Neuronal stem cell (in vitro differentiated cells): ENCODE data around the gene FAM234B.

Experiments
- DNase-seq: peaks from one replicate; pipeline ENCODE4 v3.0.0-alpha.2; 2013; ENCODE audit warnings: low spot score
- H2AFZ ChIP-seq: one replicate; pipeline ENCODE4 v1.6.1; 2013; ENCODE audit warnings: mild to moderate bottlenecking, low read length, inconsistent platforms
- H2AK5ac ChIP-seq: 2 replicates; pipeline ENCODE4 v1.6.1; 2013; ENCODE audit warnings: low read depth, mild to moderate bottlenecking, inconsistent platforms, low read length, moderate library complexity, mixed read lengths
- H2BK120ac ChIP-seq: 2 replicates; pipeline ENCODE4 v1.6.1; 2013; ENCODE audit warnings: low read depth, mild to moderate bottlenecking, inconsistent platforms, low read length, moderate library complexity, mixed read lengths
- H2BK12ac ChIP-seq: one replicate; pipeline ENCODE4 v1.6.1; 2013; ENCODE audit warnings: low read length, inconsistent platforms
- H2BK15ac ChIP-seq: 2 replicates; pipeline ENCODE4 v1.6.1; 2013; ENCODE audit warnings: mild to moderate bottlenecking, low read length, inconsistent platforms, mixed read lengths
- H2BK5ac ChIP-seq: one replicate; pipeline ENCODE4 v1.6.1; 2013; ENCODE audit warnings: inconsistent platforms, mild to moderate bottlenecking, low read length, moderate library complexity
- H3K14ac ChIP-seq: one replicate; pipeline ENCODE4 v1.6.1; 2013; ENCODE audit warnings: low read length, inconsistent platforms
- H3K18ac ChIP-seq: 2 replicates; pipeline ENCODE4 v1.6.1; 2013; ENCODE audit warnings: low read length, inconsistent platforms
- H3K23ac ChIP-seq: 2 replicates; pipeline ENCODE4 v1.6.1; 2013; ENCODE audit warnings: low read depth, mild to moderate bottlenecking, mixed read lengths, low read length, inconsistent platforms; ENCODE audit not compliant: poor library complexity
- H3K27ac ChIP-seq: replicated peaks from 3 replicates; pipeline ENCODE4 v1.5.1; 2013; ENCODE audit warnings: low read length, inconsistent platforms
- H3K27me3 ChIP-seq, 3 experiments: 2 replicates each; pipeline ENCODE4 v1.6.1; 2013; ENCODE audit warnings: low read length in 3 of 3, mild to moderate bottlenecking in 2 of 3, inconsistent platforms in 1 of 3, low read depth in 1 of 3, mixed read lengths in 1 of 3, moderate library complexity in 1 of 3; ENCODE audit not compliant: control insufficient read depth in 3 of 3, insufficient read depth in 3 of 3
- H3K36me3 ChIP-seq, 2 donors: replicated peaks in 1 of 2; 2 replicates each; pipeline ENCODE4 v1.6.1; 2013; ENCODE audit warnings: low read length in 2 of 2; ENCODE audit not compliant: control insufficient read depth in 2 of 2, insufficient read depth in 2 of 2
- H3K4ac ChIP-seq: 2 replicates; pipeline ENCODE4 v1.6.1; 2013; ENCODE audit warnings: inconsistent platforms, mild to moderate bottlenecking, low read length, moderate library complexity
- H3K4me1 ChIP-seq, 2 donors: 1 replicate in 1 of 2; 2 replicates in 1 of 2; pipeline ENCODE4 v1.6.1; 2013; ENCODE audit warnings: low read length in 2 of 2, low read depth in 1 of 2; ENCODE audit not compliant: control insufficient read depth in 2 of 2, insufficient read depth in 1 of 2
- H3K4me2 ChIP-seq: one replicate; pipeline ENCODE4 v1.6.1; 2013; ENCODE audit warnings: mild to moderate bottlenecking, low read length, inconsistent platforms; ENCODE audit not compliant: insufficient read depth, poor library complexity, severe bottlenecking
- H3K4me3 ChIP-seq, 2 donors: 2 replicates each; pipeline ENCODE4 v1.5.1; 2013; ENCODE audit warnings: low read length in 2 of 2, mild to moderate bottlenecking in 2 of 2, inconsistent platforms in 1 of 2, moderate library complexity in 1 of 2
- H3K79me1 ChIP-seq: one replicate; pipeline ENCODE4 v1.6.1; 2013; ENCODE audit warnings: low read depth, mild to moderate bottlenecking, inconsistent platforms, low read length, moderate library complexity
- H3K9ac ChIP-seq: one replicate; pipeline ENCODE4 v1.6.1; 2013; ENCODE audit warnings: mild to moderate bottlenecking, low read depth, low read length, inconsistent platforms; ENCODE audit not compliant: poor library complexity
- H3K9me3 ChIP-seq, 2 donors: replicated peaks in 1 of 2; 2 replicates each; pipeline versions ENCODE3 to v1.6.1; 2013; ENCODE audit warnings: low read length in 2 of 2, mild to moderate bottlenecking in 2 of 2, inconsistent platforms in 1 of 2, low read depth in 1 of 2, mixed read lengths in 1 of 2, moderate library complexity in 1 of 2; ENCODE audit not compliant: control insufficient read depth in 2 of 2, insufficient read depth in 1 of 2
- H4K8ac ChIP-seq: one replicate; pipeline ENCODE4 v1.6.1; 2013; ENCODE audit warnings: low read depth, mild to moderate bottlenecking, inconsistent platforms, low read length, moderate library complexity
- H4K91ac ChIP-seq: one replicate; pipeline ENCODE4 v1.6.1; 2013; ENCODE audit warnings: low read length, low read depth, mild to moderate bottlenecking, inconsistent platforms; ENCODE audit not compliant: poor library complexity
- WGBS, 2 donors: extraction: QIAGEN DNeasy Blood & Tissue Kit; methylation state at CpG; one replicate each; pipeline ENCODE4 v1.1.7; 2013; ENCODE audit warnings: missing lambda C conversion rate in 2 of 2, mixed read lengths in 1 of 2; ENCODE audit not compliant: insufficient read length in 2 of 2, insufficient replicate concordance in 1 of 2; ENCODE audit errors: extremely low coverage in 2 of 2; 5-methylcytosine and 5-hydroxymethylcytosine counted together

FAM234B gene

GRCh38 chr12:13060581-13060980, 16.4 kb downstream of the FAM234B start:
- no peak for DNase-seq
- no peak overlapping the region for H3K9ac ChIP-seq
- no peak overlapping the region for H2AK5ac ChIP-seq
- no peak overlapping the region for H2BK120ac ChIP-seq
- no peak overlapping the region for H3K18ac ChIP-seq
- H4K91ac ChIP-seq: no peak overlapping the region
- H2BK5ac ChIP-seq: no peak overlapping the region
- no peak overlapping the region for H3K14ac ChIP-seq
- no peak overlapping the region for H3K23ac ChIP-seq
- no peak overlapping the region for H4K8ac ChIP-seq
- no peak overlapping the region for H3K4me2 ChIP-seq
- H3K4me1 ChIP-seq: peaks cover 0 to 4% of the 10 kb centered on the region in 2 donors
- H2BK15ac ChIP-seq: no peak overlapping the region
- H3K27ac ChIP-seq: no peak overlapping the region
- no peak overlapping the region for H3K4ac ChIP-seq
- H3K79me1 ChIP-seq: no peaks in the 10 kb centered on the region
- no peaks in the 10 kb centered on the region for H3K27me3 ChIP-seq
- no peak overlapping the region for H3K4me3 ChIP-seq
- WGBS, 2 donors: no CpG with 5 or more reads among the region's 2 CpGs
- H2BK12ac ChIP-seq: no peak overlapping the region
- H3K9me3 ChIP-seq: peaks cover 0 to 2% of the 10 kb centered on the region in 2 donors
- peaks cover 16 to 21% of the 10 kb centered on the region in 2 donors for H3K36me3 ChIP-seq
- H2AFZ ChIP-seq: no peak overlapping the region

- no peak overlapping the region for H2BK15ac ChIP-seq
- H3K4me3 ChIP-seq: no peak overlapping the region
- no peak overlapping the region for H2AFZ ChIP-seq
- no CpG with 5 or more reads among the region's 5 CpGs for WGBS, 2 donors
- peaks cover 0 to 4% of the 10 kb centered on the region in 2 donors for H3K4me1 ChIP-seq
- H3K9me3 ChIP-seq: no peaks in the 10 kb centered on the region
- no peak overlapping the region for H2BK5ac ChIP-seq
- H3K36me3 ChIP-seq: peaks cover 14 to 16% of the 10 kb centered on the region in 2 donors
- H3K4me2 ChIP-seq: no peak overlapping the region
- H3K23ac ChIP-seq: no peak overlapping the region
- H2AK5ac ChIP-seq: no peak overlapping the region
- no peak overlapping the region for H4K91ac ChIP-seq
- DNase-seq: no peak
- no peak overlapping the region for H3K27ac ChIP-seq
- no peak overlapping the region for H3K9ac ChIP-seq
- no peaks in the 10 kb centered on the region for H3K27me3 ChIP-seq
- no peak overlapping the region for H3K18ac ChIP-seq
- H3K4ac ChIP-seq: no peak overlapping the region
- H3K14ac ChIP-seq: no peak overlapping the region
- H4K8ac ChIP-seq: no peak overlapping the region
- no peaks in the 10 kb centered on the region for H3K79me1 ChIP-seq
- no peak overlapping the region for H2BK120ac ChIP-seq
- no peak overlapping the region for H2BK12ac ChIP-seq
These were observed 17.2 kb downstream of the FAM234B start for GRCh38 chr12:13061377-13061776.

GRCh38 chr12:13062669-13063068, 18.5 kb downstream of the FAM234B start:
- Histone ChIP-seq H3K4ac (no peak overlapping the region), H2BK5ac (no peak overlapping the region), H4K8ac (no peak overlapping the region), H3K4me3 (no peak overlapping the region), H3K4me1 (peaks cover 0 to 4% of the 10 kb centered on the region in 2 donors), H3K14ac (no peak overlapping the region), H2BK12ac (no peak overlapping the region), H2AK5ac (no peak overlapping the region), H3K79me1 (no peaks in the 10 kb centered on the region), H3K23ac (no peak overlapping the region), H2AFZ (no peak overlapping the region), H3K4me2 (no peak overlapping the region), H3K9me3 (no peaks in the 10 kb centered on the region), H3K27ac (no peak overlapping the region), H4K91ac (no peak overlapping the region), H3K9ac (no peak overlapping the region), H2BK15ac (no peak overlapping the region), H3K36me3 (peaks cover 14 to 16% of the 10 kb centered on the region in 2 donors), H3K18ac (no peak overlapping the region), H2BK120ac (no peak overlapping the region), H3K27me3 (no peaks in the 10 kb centered on the region)
- WGBS, 2 donors: no CpG with 5 or more reads among the region's 5 CpGs
- DNase-seq: no peak

- H3K4me3 ChIP-seq: no peak overlapping the region
- H2BK5ac ChIP-seq: no peak overlapping the region
- peaks cover 7% of the 10 kb centered on the region in 2 donors for H3K36me3 ChIP-seq
- no peak overlapping the region for H3K4me2 ChIP-seq
- no peak overlapping the region for H3K9ac ChIP-seq
- no peaks in the 10 kb centered on the region for H3K27me3 ChIP-seq
- no peak overlapping the region for H2BK120ac ChIP-seq
- H3K79me1 ChIP-seq: no peaks in the 10 kb centered on the region
- no peaks in the 10 kb centered on the region for H3K9me3 ChIP-seq
- no peak for DNase-seq
- no peak overlapping the region for H2AK5ac ChIP-seq
- no peak overlapping the region for H4K91ac ChIP-seq
- WGBS, 2 donors: no CpG with 5 or more reads among the region's 2 CpGs
- H3K23ac ChIP-seq: no peak overlapping the region
- H4K8ac ChIP-seq: no peak overlapping the region
- no peak overlapping the region for H2BK12ac ChIP-seq
- peaks cover 0 to 4% of the 10 kb centered on the region in 2 donors for H3K4me1 ChIP-seq
- no peak overlapping the region for H3K27ac ChIP-seq
- no peak overlapping the region for H2BK15ac ChIP-seq
- no peak overlapping the region for H2AFZ ChIP-seq
- H3K18ac ChIP-seq: no peak overlapping the region
- no peak overlapping the region for H3K4ac ChIP-seq
- no peak overlapping the region for H3K14ac ChIP-seq
These were observed 21.8 kb downstream of the FAM234B start for GRCh38 chr12:13066014-13066413.
